HL-60/S4 treated with retinoic acid at 250 ng/mL for 4 days and 3 days (cell line): ENCODE measurements around the gene ADSS2.
"Not testable (repeated sequence)": the region's sequence is repeated elsewhere in the genome, so short reads cannot be mapped to it uniquely, and the experiment has no call there.

ENCODE experiments used
- in situ Hi-C: fragments of 300-500 bp; cut with MboI; formaldehyde crosslinking; loops from 2 replicates; pipeline ENCODE4 v1.7.0; 2022; ENCODE audit warnings: low sequenced_read_pairs

Gene ADSS2

DNA sequence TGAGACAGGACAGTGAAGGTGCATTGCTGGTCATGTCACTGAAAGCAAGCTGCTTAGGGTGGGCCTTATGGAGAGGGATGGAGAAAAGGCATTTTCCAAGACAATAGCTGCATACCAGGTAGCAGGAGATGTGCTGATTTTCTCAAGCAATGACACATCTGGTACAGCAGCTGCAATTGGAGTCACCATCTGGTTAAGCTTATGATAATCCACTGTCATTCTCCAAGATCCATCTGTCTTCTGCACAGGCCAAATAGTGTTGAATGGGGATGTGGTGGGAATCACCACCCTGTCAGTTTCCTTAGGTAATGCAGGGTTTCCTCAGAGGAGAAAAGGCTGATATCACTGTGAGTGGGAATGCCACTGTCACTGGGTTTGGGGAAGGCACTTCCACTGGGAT, 54.6 kb downstream of the ADSS2 start:
- in situ Hi-C loops, result no loop called here

DNA sequence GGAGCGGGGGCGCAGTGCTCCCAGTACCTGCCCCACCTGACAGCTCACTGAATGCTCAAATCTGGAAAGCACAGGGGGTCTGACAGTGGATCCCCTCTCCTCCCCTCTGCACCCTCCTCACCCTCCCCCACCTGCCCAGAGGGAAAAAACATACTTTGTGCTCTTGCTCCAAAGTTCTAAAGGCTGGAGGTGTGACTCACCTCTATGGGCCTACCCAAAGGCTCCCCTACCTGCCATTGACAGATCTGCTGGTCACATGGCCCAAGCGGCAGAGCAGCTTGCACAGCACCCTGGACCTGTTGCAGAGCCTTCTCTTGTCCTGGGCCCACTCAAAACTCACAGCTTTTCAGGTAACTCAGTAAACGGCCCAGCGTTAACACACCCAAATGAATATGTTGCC, 55.7 kb downstream of the ADSS2 start:
- in situ Hi-C loops, result no loop called here

DNA sequence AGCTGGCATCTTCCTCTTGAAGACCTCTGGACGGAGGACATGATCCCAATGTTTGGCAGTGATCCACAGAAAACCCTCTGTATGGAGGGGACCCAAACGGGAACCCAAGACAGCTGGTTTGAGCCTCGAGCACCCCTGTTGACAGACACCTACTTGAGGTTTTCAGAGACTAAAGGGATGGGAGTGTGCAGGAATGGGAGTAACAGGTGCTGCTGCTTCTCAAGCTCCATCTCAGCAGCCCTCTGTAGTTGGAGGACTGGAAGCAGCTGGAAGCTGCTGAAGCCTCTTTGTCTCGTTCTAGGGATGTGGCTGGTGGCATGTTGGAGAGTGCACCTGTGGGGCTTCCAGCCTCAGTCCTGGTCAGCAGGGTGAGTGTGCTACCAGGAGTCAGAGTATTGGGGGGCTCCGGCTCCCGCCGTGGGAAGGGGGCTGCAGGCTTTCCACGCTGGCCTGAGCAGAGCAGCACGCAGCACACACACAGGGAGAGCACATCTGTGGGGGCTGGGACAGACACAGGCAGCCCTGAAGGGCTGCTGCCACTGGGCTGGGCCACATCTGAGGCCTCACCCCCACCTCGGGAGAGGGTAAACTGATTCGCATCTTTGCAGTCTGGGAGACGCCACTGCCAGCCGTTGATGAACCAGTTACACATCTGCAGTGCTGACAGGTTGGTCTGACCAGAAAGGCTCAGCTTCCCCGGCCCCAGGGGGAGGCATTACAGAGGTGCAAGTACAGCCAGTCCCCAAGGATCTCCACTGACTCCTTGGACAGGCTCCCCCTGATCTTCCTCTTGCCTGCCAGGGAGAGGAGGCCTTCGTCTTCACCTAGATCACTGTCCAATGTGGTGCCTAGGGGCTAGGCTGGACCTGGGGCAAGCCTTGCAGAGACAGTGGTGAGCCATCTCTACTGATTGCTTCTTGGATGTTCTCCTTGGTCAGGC, 56.6 kb downstream of the ADSS2 start:
- in situ Hi-C loops, result no loop called here

DNA sequence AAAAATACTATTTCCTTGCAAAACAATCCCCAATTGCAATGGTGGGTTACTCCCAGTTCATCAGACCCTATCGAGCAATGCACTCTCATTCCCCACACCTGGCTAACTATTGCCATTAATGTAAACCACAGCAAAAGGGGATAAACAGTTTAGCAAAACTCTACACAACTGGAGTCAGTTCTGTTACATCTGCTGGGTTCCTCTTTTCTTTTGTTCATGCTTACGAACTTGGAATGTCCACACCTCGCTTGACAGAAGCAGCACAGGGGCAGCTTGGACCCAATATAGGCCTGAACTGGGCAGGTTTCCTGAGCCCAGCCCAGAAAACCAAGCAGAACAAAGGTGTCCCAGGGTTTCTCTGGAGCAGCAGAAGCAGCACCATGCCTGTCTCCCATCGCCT, 57.4 kb downstream of the ADSS2 start:
- in situ Hi-C loops, result no loop called here

DNA sequence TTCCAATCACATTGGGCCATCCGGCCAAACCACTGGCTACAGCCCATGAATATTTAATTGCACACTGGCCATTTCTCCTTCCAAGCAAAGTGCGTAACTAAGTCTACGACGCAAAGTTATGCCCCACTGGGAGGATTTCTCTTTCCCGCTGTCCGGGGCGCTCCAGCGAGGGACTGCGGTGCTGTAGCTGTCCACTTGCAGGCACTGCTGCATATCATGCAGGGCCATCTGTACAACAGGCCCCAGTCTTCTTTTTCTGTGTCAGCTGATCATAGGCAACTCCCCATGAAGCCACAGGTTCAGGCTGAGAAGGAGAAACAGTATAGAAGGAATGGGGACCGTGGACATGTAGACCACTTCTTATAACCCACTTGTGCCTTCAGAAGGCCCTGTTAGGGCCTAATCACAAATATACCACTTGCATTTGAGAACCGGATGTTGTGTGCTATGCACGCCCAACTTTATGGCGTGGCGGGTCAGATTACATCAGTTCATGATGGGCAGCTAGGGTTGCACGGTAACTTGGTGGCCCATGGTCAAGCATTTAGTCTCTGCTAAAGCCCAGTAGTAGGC, 58.0 kb downstream of the ADSS2 start:
- in situ Hi-C loops, result no loop called here

DNA sequence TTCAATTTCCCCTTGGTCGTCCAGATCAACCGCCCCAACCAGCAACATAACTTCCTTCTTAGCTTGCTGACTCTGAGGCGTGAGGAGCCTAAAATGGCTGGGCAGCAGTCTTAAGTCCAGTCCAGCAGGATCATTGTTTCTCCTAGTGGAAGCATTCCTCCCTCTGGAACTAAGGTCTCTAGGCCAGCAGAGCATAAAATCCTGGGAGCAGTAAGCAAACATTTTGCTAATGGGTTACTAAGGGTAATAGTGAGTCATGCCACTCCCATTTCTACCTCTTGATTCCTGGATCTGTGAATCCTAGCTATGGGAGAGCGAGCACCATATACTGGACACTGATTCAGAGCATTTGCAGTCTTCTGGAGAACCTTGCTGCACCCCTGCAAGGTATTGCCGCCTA, 59.9 kb downstream of the ADSS2 start:
- in situ Hi-C loops, result no loop called here

DNA sequence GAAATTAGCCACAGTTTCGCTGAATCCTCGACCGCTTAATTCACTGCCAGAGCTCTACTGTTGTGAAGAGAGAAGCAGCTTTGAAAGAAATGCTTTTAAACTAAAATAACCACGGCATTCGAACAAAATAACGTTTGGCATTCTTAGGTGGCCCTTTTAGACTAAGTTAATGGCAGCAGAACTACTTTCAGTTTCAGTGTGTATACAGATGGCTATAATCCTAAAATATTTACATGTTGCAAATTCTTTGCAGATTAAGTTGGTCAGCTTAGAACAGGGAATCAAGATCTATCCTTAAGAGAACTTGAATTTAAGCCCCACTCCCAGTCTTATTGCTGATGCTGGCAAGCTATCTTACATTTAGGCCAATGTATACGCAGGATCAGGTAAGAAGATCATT, 62.7 kb downstream of the ADSS2 start:
- in situ Hi-C loops, result no loop called here

DNA sequence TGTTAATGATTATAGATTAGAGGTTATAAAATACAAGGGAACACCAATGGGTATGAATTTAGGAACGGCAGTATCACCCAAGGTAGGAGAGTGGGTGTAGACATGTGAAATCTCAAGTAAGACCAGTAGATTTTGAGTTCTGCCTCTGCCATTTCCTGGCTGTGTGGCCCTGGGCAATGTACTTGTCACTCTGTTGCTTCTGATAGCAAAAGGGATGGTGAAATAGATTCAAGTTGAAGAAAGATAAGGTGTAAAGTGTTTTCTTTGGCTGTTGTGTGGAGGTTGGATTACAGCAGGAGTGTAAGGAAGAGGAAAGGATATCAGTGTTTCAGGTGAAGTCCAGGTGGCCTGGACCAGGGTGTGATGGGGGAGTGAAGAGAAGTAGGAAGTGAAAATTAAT, 64.3 kb downstream of the ADSS2 start:
- in situ Hi-C loops, result no loop called here

DNA sequence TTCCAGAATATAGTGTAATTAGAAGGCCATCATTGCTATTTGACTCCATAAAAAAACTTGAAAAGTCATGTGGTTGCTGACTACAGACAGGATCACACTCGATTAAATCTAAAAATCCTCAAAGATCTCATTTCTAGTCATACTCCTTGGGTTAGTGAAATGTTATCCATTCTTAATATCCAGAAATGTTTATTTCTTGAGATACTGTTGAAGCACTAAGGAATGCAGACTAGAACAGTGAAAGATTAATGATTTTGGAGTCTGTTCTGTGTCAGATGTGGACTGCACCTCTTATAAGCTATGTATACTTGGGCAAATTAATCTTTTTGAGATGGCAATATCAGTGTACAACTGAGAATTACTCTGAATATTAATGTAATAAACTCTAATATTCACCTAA, 65.1 kb downstream of the ADSS2 start:
- in situ Hi-C loops, result no loop called here

DNA sequence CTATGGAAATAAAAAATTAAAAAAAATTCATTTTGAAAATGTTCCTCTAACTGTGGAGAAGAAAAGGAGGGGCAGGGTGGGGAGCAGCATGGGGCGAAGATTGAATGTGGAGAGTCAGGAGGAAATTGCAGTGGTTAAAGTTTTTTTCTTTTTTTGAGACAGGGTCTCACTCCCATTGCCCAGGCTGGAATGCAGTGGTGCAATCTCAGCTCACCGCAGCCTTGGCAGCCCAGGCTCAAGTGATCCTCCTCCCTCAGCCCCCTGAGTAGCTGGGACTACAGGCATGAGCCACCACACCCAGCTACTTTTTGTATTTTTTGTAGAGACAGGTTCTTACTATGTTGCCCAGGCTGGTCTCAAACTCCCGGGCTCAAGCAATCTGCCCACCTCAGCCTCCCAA, 67.6 kb downstream of the ADSS2 start:
- in situ Hi-C loops, result no loop called here

DNA sequence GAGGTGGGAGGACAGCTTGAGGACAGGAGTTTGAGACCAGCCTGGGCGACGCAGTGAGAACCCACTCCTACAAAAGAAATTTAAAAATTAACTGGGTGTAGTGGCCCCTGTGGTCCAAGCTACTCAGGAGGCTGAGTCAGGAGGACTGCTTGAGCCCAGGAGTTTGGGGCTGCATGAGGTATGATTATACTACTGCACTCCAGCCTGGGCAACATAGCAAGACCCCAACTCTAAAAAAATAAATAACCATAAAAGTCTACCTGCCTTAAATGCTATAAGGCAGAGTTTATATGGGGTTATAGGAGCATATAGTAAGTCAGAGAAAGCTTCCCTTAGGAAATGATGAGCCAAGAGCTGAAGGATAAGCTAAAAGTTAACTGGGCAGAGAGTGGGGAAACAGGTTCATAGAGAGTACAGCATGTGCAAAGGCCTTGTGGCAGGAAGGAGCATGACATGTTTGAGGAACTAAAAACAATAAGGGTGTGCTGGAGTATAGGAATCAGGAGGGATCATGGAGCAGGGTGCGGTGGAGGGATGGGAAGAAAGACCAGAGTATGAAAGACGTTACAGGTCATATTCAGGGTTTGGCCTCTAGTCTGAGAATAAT, 68.3 kb downstream of the ADSS2 start:
- in situ Hi-C loops, result no loop called here

DNA sequence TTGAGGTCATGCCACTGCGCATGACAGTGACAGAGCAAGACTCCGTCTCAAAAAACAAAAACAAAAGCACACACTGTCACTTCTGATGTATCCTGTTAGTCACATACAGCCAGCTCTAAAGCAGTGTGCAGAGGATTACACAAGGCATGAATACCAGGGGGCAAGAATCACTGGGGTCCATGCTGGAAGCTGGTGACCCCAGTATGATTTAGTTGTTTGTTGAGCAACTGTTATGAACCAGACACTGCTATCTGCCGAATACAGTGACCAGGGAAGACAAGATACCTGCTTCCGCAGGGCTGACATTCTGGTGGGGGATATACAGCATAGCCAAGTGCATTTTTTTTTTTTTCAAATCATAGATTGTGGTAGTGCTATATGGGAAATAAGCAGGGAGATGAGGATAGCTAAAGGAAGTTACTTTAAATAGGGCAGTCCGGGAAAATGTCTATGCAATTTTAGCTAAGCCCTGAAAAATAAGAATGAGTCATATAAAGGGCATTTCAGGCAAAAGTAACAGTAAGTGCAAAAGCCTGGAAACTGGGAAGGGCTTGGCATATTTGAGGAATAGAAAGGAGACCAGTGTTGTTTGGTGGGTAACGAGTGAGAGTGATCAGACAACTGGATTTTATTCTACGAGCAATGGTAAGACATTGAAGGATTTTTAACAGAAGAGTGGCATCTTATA, 69.7 kb downstream of the ADSS2 start:
- in situ Hi-C loops, result no loop called here

DNA sequence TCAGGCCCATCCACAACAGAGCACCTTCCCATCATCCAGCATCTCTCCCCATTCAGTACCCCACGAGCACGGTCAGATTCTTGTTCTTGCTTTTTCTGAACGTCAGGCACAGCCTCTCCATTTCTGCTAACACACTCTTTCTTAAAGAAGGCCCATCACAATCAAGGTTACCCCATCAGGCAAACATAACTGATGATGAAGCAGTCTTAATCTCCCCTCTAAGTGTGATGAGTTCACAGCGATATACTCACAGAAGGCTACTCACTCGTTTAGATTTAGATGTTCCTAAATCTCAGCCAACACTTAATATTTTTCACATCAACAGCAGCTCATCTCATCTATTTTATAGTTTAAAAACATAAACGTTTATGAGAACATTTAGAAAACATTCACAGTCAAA, 75.6 kb downstream of the ADSS2 start:
- in situ Hi-C loops, result no loop called here

DNA sequence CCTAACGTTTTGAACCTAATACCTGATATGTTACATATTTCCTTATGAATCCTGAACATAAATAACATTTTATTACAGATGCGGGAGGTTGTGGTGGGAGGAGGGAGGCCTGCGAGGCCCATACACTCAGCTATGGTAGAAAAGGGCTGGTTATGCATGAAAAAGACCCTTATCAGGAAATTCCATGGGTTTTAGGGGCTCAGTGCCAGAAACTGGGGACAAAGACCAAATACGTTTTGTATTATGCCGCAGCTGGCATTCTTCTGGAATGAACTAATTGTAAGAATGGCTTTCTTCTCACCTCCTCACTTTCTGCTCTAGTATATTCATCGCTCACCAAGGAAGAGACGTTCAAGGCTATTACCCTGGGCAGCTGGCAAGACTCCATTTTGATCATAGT, 76.7 kb downstream of the ADSS2 start:
- in situ Hi-C loops, result no loop called here

DNA sequence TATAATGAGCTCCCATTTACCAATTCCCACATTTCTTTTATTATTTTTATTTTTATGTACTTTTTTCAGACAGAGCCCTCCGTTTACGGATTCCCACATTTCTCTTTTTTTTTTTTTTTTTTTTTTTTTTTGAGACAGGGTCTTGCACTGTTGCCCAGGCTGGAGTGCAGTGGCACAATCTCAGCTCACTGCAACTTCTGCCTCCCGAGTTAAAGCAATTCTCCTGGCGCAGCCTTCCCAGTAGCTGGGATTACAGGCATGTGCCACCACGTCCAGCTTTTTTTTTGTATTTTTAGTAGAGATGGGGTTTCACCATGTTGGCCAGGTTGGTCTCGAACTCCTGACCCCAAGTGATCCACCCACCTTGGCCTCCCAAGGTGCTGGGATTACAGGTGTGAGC, 77.2 kb downstream of the ADSS2 start:
- in situ Hi-C loops, result not testable (repeated sequence)

DNA sequence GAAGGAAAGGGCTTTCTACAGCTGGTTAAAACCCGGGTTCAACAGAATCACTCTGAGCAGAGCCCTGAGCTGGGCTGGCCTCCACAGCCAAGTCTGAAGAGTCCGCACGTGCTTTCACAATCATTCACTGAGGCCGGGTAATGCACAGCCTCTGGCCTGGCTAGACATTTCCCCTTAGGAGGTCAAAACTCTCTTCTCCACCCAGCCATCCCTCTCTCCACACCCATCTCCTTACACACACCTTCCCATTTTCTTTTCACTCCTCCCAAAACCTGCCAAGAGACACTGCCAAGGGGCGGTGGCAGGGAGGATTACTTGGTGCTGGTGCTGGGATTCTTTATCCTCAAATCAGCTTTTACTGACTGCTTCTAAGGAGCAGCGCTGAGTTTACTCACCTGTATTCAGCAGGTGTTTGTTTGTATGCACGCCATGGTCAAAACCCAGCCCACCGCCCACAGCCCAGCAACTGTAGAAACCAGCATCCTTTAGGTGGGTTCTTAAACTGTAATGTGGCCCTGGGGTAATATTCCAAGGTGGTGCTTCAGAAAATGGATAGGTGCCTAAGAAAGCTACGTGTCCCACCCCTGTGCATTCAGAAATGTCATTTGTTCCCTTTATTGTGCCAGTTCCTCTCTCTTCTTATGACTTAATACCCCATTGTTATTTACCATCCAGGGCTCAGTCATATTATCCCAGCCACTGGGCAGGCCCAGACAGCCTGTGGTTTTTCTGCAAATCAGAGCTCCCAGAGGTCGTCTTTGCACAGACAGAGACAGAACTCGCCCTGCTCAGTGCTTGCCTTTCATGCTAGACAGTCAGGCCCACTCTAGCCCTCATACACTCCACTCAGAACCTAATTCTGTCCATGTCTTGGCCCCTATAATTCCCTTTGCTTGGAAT, 80.2 kb downstream of the ADSS2 start:
- in situ Hi-C loops, result no loop called here

DNA sequence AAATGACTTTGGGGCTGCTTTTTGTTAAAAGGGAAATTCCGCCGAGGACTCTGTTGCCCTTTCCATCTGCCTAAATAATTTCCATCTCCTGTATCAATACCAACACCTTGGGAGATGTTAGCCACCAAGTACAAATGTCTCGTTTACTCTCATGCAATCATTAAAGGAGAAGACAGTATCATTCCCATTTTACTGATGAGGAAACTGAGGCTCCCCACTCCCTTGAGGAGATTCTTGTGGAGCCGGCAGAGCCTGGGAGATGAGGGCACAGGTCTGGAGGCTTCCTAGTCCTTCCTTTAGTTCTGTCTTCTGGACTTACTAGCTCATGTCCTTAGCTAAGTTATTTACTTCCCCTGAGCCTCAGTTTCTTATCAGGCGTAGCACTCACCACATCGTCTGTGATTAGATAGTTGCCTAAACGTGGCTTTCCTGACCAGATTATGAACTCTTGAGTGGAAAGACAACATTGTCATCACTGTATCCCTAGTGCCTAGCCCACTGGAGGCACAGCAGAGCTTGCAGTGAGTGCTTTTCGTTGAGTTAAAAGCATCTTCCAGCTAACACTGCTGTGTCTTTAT, 81.6 kb downstream of the ADSS2 start:
- in situ Hi-C loops, result no loop called here

DNA sequence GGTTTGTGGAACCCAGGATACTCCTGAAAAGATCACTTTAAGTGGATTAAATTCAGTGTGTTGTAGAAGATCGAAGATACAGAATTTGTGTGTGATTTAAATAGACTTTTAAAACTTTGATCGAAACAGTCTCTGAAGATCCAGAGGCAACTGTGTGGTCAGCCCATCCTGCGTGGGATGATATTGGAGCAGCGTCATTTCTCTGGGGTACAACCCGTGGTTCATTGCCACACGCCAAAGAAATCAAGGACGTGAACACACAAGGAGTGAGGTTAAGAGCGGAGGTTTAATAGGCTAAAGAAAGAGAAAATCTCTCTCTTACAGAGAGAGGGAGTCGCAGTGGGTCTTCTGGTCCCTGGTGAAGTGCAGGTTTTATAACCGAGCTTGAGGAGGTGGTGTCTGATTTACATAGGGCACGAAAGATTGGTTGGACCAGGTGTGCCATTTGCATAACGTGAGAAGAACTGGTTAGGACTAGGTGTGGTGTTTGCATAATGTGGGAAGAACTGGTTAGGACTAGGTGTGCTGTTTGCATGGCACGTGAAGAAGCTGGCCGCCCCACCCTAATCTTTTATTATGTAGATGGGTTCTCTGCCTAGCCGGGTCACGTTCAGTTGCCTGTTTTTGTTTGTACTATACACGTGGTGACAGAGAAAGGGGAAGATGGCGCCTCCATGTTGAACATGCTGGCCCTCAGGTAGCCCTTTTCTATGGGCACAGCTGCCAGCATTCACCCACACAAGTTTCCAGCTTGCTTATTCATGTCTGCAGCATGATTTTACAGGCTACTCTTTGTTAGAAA, 82.3 kb downstream of the ADSS2 start:
- in situ Hi-C loops, result no loop called here

DNA sequence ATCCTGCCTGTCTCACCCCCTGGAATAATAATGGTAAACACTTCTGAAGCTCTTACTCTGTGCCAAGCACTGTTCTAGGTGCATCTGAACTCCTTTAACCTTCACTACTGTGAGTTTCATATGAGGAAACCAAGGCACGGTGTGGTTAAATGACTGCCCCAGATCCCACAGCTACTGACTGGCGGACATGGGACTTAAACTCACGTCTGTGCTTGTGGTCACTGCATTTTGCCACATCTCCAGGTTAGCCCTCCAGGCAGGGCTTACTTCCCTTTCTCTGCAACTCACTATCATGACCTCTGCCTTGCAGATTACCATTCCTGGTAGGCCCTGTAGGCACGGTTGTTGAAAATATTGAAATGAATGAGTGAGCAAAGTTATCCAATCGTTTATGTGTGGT, 83.4 kb downstream of the ADSS2 start:
- in situ Hi-C loops, result no loop called here
